HG03135 (cell line): ENCODE measurements around the gene DDN.

Experiments used
- ATAC-seq: cut with Tn5 transposase; IDR thresholded peaks from one replicate; pipeline ENCODE4 v1.9.1; 2021; ENCODE audit warnings: mild to moderate bottlenecking, moderate library complexity; ENCODE audit not compliant: unreplicated experiment

The DDN gene

GRCh38 chr12:48999371-49000131 lies at the start of gene DDN:
Gene DDN (minus strand): TSS chr12:48999375. CDS start chr12:48999287, 88 bp downstream.
- ATAC-seq = peak; percentile 33

- ATAC-seq = no peak
Measured at GRCh38 chr12:49048953-49049352, 49.8 kb upstream of the DDN start.

GRCh38 chr12:49046129-49046895 lies 47.1 kb upstream of the DDN start:
- ATAC-seq = no peak

GRCh38 chr12:49044660-49045059 lies 45.5 kb upstream of the DDN start:
- no peak for ATAC-seq

- no peak for ATAC-seq
Measured at GRCh38 chr12:49043856-49044258, 44.7 kb upstream of the DDN start.

GRCh38 chr12:49043241-49043640 lies 44.1 kb upstream of the DDN start:
- no peak for ATAC-seq

- no peak for ATAC-seq
Measured at GRCh38 chr12:49041881-49042484, 42.8 kb upstream of the DDN start.

- ATAC-seq = no peak
Measured at GRCh38 chr12:49041036-49041880, 42.1 kb upstream of the DDN start.

GRCh38 chr12:49040364-49040855 lies 41.2 kb upstream of the DDN start:
- no peak for ATAC-seq

GRCh38 chr12:49039421-49040363 lies 40.5 kb upstream of the DDN start:
- no peak for ATAC-seq

- no peak for ATAC-seq
Measured at GRCh38 chr12:49038291-49038955, 39.2 kb upstream of the DDN start.

- ATAC-seq = no peak
Measured at GRCh38 chr12:49037947-49038237, 38.7 kb upstream of the DDN start.

- ATAC-seq = no peak
Measured at GRCh38 chr12:49037111-49037946, 38.2 kb upstream of the DDN start.

- no peak for ATAC-seq
Measured at GRCh38 chr12:49036029-49036428, 36.9 kb upstream of the DDN start.

GRCh38 chr12:49034286-49034622 lies 35.1 kb upstream of the DDN start:
- ATAC-seq = no peak

GRCh38 chr12:49033611-49034285 lies 34.6 kb upstream of the DDN start:
- ATAC-seq = no peak

GRCh38 chr12:49032679-49033447 lies 33.7 kb upstream of the DDN start:
- no peak for ATAC-seq
